Fibroblast of villous mesenchyme (primary cell): Measurements from ENCODE around the gene ZNF268. TPM values are rescaled to one million over a fixed set of nuclear protein-coding genes. Genes with fewer than 3 reads are reported as not detected.

Experiments used
- DNase-seq: peaks from one replicate; pipeline ENCODE4 v3.0.0-alpha.2; 2010; ENCODE audit warnings: low read depth
- H3K4me3 ChIP-seq: 2 replicates; pipeline ENCODE4 v1.5.1; 2011; ENCODE audit warnings: low read depth, mild to moderate bottlenecking, low read length
- total RNA-seq: library from RNA; depleted of rRNA; stranded (reverse); fragments of >200 nt; gene quantifications from 2 replicates; pipeline ENCODE4 v1.2.3, GENCODE V29; 2012
- TF ChIP-seq, protein P1 (sequence below): IDR thresholded peaks from 2 replicates; pipeline ENCODE4 v1.5.1; 2012; ENCODE audit warnings: low read depth, mild to moderate bottlenecking, low read length; ENCODE audit not compliant: insufficient read depth

ZNF268 gene
- total RNA-seq, 1 donor = 23.3 TPM

DNA sequence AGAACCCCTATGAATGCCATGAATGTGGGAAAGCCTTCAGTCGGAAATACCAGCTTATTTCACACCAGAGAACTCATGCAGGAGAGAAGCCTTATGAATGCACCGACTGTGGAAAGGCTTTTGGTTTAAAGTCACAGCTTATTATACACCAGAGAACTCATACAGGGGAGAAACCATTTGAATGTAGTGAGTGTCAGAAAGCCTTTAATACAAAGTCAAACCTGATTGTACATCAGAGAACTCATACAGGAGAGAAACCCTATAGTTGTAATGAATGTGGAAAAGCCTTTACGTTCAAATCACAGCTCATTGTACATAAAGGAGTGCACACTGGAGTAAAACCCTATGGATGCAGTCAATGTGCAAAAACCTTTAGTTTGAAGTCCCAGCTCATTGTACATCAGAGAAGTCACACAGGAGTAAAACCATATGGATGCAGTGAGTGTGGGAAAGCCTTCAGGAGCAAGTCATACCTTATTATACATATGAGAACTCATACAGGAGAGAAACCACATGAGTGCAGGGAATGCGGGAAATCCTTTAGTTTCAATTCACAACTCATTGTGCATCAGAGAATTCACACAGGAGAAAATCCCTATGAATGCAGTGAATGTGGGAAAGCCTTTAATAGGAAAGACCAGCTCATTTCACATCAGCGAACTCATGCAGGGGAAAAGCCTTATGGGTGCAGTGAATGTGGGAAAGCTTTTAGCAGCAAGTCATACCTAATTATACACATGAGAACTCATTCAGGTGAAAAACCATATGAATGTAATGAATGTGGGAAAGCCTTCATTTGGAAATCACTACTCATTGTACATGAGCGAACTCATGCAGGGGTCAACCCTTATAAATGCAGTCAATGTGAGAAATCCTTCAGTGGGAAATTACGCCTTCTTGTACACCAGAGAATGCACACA, 22.3 kb downstream of the ZNF268 start:
- DNase-seq = peak; percentile 19
- no peak overlapping the region for H3K4me3 ChIP-seq
- TF ChIP-seq, protein P1, sequence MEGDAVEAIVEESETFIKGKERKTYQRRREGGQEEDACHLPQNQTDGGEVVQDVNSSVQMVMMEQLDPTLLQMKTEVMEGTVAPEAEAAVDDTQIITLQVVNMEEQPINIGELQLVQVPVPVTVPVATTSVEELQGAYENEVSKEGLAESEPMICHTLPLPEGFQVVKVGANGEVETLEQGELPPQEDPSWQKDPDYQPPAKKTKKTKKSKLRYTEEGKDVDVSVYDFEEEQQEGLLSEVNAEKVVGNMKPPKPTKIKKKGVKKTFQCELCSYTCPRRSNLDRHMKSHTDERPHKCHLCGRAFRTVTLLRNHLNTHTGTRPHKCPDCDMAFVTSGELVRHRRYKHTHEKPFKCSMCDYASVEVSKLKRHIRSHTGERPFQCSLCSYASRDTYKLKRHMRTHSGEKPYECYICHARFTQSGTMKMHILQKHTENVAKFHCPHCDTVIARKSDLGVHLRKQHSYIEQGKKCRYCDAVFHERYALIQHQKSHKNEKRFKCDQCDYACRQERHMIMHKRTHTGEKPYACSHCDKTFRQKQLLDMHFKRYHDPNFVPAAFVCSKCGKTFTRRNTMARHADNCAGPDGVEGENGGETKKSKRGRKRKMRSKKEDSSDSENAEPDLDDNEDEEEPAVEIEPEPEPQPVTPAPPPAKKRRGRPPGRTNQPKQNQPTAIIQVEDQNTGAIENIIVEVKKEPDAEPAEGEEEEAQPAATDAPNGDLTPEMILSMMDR = no peak

DNA sequence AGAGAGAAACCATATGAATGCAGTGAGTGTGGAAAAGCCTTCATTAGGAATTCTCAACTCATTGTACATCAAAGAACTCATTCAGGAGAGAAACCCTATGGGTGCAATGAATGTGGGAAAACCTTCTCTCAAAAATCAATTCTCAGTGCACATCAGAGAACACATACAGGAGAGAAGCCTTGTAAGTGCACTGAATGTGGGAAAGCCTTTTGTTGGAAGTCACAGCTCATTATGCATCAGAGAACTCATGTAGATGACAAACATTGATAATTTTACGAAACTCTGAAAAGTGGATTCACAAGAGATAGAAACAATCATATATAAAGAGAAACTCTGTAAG, 22.9 kb downstream of the ZNF268 start:
- TF ChIP-seq, protein P1 = no peak
- no peak overlapping the region for H3K4me3 ChIP-seq
- no peak for DNase-seq

DNA sequence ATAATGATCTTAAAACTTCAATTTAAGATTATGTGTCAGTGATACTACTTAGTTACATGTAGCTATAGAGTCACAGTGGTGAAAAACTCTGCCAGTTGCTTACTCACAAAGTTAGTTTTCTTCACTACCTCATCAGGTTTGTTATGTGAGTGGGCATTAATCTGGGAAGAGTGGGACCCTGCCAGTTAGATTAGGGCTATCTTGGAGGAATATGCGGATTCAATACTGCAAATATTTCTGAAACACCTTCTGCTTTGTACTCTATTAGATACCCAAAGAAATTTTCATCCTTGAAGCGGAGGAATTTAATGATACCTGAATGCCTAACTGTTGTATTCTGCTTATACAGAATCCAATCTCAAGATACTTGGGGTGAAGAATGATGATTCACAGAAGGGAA, 25.1 kb downstream of the ZNF268 start:
- DNase-seq = no peak
- H3K4me3 ChIP-seq = no peak overlapping the region
- TF ChIP-seq, protein P1 = no peak

DNA sequence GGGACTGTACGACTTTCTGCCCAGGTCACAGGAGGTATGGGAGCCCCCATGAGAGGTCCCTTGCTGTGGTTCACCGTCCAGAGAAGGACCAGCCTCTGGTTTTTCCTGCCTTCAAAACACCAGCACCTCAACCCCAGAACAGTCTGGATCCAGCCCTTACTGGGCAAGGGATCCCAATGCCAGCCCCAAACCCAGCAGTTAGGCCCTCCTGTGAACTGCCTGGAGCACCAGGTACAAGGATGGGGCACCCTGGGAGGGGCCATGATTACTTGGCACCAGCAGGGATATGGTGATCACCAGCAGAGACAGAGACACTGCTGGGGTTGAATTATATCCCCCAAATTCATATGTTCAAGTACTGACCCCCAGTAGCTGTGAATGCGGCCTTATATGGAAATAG, 34.4 kb downstream of the ZNF268 start:
- TF ChIP-seq, protein P1 = no peak

DNA sequence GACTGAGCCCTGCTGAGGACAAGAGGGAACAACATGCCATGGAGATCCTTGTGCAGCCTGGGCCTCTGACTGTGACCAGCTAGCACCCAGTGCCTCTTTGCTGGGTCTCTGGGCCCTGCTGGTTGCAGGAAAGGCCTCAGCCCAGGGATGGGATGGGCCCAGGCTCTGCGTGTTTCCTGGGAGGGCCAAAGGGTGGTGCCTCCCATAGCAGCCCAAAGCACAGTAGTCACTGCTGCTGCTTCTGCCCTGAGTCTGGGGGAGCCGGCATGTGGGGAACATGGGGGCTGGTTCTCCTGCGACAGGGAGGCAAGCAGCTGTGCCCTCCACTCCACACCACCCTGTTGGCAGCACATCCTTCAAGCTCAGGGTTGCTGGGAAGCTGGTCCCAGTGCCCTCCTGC, 35.9 kb downstream of the ZNF268 start:
- TF ChIP-seq, protein P1 = no peak
- H3K4me3 ChIP-seq = no peak overlapping the region

More for the DNA sequence above, 34.4 kb downstream of the ZNF268 start:
- no peak for DNase-seq
- H3K4me3 ChIP-seq = no peak overlapping the region

DNA sequence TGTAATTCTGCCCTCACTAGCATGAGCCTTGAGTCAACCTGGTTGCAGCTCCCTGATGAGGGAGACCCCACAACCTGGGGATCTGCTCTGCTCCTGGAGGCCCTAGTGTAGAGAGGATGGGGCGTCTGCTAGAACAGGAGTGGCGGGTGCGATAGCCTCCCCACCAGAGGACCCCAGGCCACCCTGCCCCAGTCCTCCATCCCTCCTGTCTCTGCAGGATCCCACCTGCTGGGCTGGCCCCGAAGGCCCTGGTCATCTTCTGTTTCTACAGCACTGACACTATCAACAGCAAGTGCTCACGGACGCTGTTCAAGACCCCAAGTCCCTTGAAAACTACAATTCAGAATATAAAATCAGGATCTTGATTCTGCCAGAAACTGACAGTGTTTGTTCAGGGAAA, 39.2 kb downstream of the ZNF268 start:
- H3K4me3 ChIP-seq = no peak overlapping the region
- DNase-seq = no peak
- TF ChIP-seq, protein P1 = no peak

More for the DNA sequence above, 35.9 kb downstream of the ZNF268 start:
- DNase-seq = no peak

DNA sequence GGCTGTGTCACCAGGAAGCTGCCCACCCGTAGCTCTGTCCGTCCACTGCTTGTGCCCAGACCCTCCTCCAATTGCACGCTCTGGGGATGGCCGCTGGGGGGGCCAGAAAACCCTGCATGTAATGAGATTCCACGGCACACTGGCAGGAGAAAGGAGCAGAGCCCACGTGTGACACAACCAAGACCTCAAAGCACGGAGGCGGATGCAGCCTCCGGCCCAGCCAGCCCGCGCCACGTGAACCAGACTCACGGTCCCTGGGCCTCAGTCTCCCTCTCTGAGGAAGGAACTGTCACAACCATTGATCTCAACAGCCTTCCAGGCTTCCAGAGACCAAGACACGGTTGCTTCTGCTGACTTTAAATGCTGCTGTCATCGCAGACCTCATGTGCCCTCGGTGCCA, 39.9 kb downstream of the ZNF268 start:
- H3K4me3 ChIP-seq = no peak overlapping the region
- DNase-seq = no peak
- TF ChIP-seq, protein P1 = no peak
